HG02763 (cell line): ENCODE results near the gene CPNE5.

Experiments used
- ATAC-seq: cut with Tn5 transposase; IDR thresholded peaks from one replicate; pipeline ENCODE4 v1.9.1; 2021; ENCODE audit warnings: mild to moderate bottlenecking, moderate library complexity; ENCODE audit not compliant: unreplicated experiment

The CPNE5 gene

GRCh38 chr6:36836111-36837021 lies 2.9 kb downstream of the CPNE5 start:
- ATAC-seq: no peak

GRCh38 chr6:36834576-36835341 lies 4.5 kb downstream of the CPNE5 start:
- no peak for ATAC-seq

- no peak for ATAC-seq
These were observed 6.0 kb downstream of the CPNE5 start for GRCh38 chr6:36833182-36833789.

GRCh38 chr6:36832313-36832712 lies 6.9 kb downstream of the CPNE5 start:
- no peak for ATAC-seq

- no peak for ATAC-seq
These were observed 8.7 kb downstream of the CPNE5 start for GRCh38 chr6:36830577-36830976.

- no peak for ATAC-seq
These were observed 9.2 kb downstream of the CPNE5 start for GRCh38 chr6:36829919-36830544.

GRCh38 chr6:36827261-36828079 lies 11.8 kb downstream of the CPNE5 start:
- ATAC-seq: no peak

GRCh38 chr6:36826520-36827227 lies 12.6 kb downstream of the CPNE5 start:
- ATAC-seq: no peak

GRCh38 chr6:36825994-36826393 lies 13.2 kb downstream of the CPNE5 start:
- ATAC-seq: no peak

GRCh38 chr6:36825452-36825851 lies 13.8 kb downstream of the CPNE5 start:
- ATAC-seq: no peak

- no peak for ATAC-seq
These were observed 15.0 kb downstream of the CPNE5 start for GRCh38 chr6:36824253-36824652.

GRCh38 chr6:36823421-36824096 lies 15.7 kb downstream of the CPNE5 start:
- no peak for ATAC-seq

- no peak for ATAC-seq
These were observed 16.6 kb downstream of the CPNE5 start for GRCh38 chr6:36822506-36823269.

- ATAC-seq: no peak
These were observed 17.5 kb downstream of the CPNE5 start for GRCh38 chr6:36821581-36822335.

- no peak for ATAC-seq
These were observed 18.3 kb downstream of the CPNE5 start for GRCh38 chr6:36820700-36821580.

GRCh38 chr6:36818756-36819155 lies 20.5 kb downstream of the CPNE5 start:
- no peak for ATAC-seq

GRCh38 chr6:36817847-36818246 lies 21.4 kb downstream of the CPNE5 start:
- ATAC-seq: no peak
